ENCODE measurements around the gene MYH6.

DNA sequence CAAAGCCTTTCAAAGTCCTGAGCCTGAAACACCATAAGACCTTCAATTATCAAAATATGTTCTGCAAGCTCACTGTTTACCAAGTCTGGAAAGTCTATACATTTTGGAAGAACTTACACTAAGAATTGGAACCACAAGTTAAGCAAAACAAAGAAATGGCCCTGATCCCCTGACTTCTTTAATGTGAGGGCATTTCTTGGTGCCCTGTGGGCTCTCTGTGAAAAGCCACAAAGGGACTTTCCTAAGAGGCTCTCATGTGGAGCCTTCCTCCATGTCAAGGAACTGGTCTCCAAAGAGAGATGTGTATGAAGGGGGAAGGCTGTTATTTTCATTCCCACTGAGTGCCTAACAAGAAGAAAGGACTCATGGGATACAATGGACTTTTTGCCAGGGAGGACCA, 13.5 kb upstream of the MYH6 start:
- TF ChIP-seq, protein P1, sequence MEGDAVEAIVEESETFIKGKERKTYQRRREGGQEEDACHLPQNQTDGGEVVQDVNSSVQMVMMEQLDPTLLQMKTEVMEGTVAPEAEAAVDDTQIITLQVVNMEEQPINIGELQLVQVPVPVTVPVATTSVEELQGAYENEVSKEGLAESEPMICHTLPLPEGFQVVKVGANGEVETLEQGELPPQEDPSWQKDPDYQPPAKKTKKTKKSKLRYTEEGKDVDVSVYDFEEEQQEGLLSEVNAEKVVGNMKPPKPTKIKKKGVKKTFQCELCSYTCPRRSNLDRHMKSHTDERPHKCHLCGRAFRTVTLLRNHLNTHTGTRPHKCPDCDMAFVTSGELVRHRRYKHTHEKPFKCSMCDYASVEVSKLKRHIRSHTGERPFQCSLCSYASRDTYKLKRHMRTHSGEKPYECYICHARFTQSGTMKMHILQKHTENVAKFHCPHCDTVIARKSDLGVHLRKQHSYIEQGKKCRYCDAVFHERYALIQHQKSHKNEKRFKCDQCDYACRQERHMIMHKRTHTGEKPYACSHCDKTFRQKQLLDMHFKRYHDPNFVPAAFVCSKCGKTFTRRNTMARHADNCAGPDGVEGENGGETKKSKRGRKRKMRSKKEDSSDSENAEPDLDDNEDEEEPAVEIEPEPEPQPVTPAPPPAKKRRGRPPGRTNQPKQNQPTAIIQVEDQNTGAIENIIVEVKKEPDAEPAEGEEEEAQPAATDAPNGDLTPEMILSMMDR (IDR thresholded peaks at IDR 0.05; ENCODE audit: insufficient read depth, low read length), result no peak
- no peak for TF ChIP-seq POLR2AphosphoS5 (IDR thresholded peaks at IDR 0.05; ENCODE audit: low read depth)

Data from HL-60 (cell line).